Lower leg skin (tissue), 4 donors: ENCODE results near the gene CPNE6. TPM values are rescaled to one million over a fixed set of nuclear protein-coding genes. Genes with fewer than 3 reads are reported as not detected.
A peak's percentile ranks its signal among the peaks of the same experiment; 100 is the strongest.

Experiments used
- DNase-seq, 2 donors: peaks; one replicate each; pipeline ENCODE4 v3.0.0-alpha.2; 2019; ENCODE audit warnings: low spot score in 2 of 2
- H3K4me3 ChIP-seq: fragments of 200-600 bp; sonication (generic); 2 replicates; pipeline ENCODE4 v1.5.1; 2017; ENCODE audit warnings: mild to moderate bottlenecking, low read depth; ENCODE audit not compliant: poor library complexity, severe bottlenecking
- POLR2A ChIP-seq, 2 donors: fragments of 450-650 bp; IDR thresholded peaks; one replicate each; pipeline ENCODE4 v1.6.1; 2016 to 2017; ENCODE audit warnings: antibody characterized with exemption in 2 of 2, mild to moderate bottlenecking in 1 of 2, moderate library complexity in 1 of 2
- WGBS, 2 donors: methylation state at CpG; one replicate each; pipeline ENCODE4 v1.1.5; 2018; 5-methylcytosine and 5-hydroxymethylcytosine counted together
- intact Hi-C: fragments of 100-400 bp; cut with DNase I; formaldehyde crosslinking; loops from one replicate; pipeline ENCODE4 v1.15.0; 2023; ENCODE audit warnings: low total_unique reads
- total RNA-seq, 4 donors: library from RNA; depleted of rRNA; stranded (reverse); fragments of >200 nt; gene quantifications; one replicate each; pipeline ENCODE4 v1.1.0, GENCODE V29; 2016
- TF ChIP-seq, protein P1 (sequence below), 3 donors: fragments of 450-650 bp; IDR thresholded peaks; one replicate each; pipeline ENCODE4 v1.5.1; 2016; ENCODE audit warnings: antibody characterized with exemption in 3 of 3, mild to moderate bottlenecking in 3 of 3, moderate library complexity in 2 of 3

Gene CPNE6
- total RNA-seq, 4 donors from 2014 or later = 0.39 TPM; not detected in 3

DNA sequence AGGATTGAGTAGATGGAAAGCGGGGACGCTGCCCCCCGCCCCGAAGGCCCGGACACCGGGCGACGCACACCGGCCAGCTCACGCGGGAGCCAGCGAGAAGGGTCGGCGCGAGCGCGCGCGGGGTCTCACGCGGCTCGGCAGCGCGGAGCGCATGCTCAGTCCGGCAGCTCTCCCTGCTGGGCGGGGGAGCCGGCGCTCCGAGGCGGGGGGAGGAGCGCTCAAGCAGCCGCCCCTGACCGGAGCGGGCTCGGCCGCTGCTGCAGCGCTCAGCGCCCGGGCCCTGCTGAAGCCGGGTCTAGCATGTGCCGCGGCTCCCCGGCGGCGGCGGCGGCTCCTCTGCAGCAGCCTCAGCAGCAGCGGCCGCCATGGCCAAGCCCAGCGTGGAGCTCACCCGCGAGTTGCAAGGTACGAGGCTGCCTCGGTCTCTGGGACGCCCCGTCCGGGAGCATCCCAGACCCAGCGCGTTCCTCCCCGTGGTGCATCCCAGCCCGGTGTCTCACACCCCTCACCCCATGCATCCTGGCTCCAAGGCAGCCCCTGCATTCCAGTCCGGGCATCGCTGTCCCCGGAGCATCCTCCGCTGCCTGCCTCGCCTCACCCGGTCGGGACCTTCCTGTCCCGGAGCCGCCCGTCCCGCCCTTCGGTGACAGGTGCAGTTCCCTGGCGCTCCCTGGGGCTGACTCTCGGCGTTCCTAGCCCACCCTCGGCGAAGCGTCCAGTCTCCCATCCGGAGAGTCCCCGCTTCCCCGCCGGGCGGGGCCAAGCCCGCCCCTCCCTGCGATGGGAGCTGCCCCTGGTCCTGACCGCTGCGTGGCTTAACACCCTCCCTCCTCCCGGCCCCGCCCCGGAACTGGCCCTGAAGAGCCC, 19.3 kb upstream of the CPNE6 start, which contains the start of gene CARMIL3:
CARMIL3 (plus strand) TSS at position 221 of the 867 bp plus-strand sequence; CDS start at position 366, 145 bp downstream.
- no peak for TF ChIP-seq POLR2A (IDR thresholded peaks at IDR 0.05)
- TF ChIP-seq, protein P1, sequence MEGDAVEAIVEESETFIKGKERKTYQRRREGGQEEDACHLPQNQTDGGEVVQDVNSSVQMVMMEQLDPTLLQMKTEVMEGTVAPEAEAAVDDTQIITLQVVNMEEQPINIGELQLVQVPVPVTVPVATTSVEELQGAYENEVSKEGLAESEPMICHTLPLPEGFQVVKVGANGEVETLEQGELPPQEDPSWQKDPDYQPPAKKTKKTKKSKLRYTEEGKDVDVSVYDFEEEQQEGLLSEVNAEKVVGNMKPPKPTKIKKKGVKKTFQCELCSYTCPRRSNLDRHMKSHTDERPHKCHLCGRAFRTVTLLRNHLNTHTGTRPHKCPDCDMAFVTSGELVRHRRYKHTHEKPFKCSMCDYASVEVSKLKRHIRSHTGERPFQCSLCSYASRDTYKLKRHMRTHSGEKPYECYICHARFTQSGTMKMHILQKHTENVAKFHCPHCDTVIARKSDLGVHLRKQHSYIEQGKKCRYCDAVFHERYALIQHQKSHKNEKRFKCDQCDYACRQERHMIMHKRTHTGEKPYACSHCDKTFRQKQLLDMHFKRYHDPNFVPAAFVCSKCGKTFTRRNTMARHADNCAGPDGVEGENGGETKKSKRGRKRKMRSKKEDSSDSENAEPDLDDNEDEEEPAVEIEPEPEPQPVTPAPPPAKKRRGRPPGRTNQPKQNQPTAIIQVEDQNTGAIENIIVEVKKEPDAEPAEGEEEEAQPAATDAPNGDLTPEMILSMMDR (IDR thresholded peaks at IDR 0.05) = no peak
- peak in 1 of 2 donors; percentile 88 for DNase-seq
- intact Hi-C loops = no loop called here
- 0 to 1% methylated on average over 15 to 67 of the region's 92 CpGs for WGBS, 2 donors
- H3K4me3 ChIP-seq = peak within 1 kb of the TSS; percentile 24

DNA sequence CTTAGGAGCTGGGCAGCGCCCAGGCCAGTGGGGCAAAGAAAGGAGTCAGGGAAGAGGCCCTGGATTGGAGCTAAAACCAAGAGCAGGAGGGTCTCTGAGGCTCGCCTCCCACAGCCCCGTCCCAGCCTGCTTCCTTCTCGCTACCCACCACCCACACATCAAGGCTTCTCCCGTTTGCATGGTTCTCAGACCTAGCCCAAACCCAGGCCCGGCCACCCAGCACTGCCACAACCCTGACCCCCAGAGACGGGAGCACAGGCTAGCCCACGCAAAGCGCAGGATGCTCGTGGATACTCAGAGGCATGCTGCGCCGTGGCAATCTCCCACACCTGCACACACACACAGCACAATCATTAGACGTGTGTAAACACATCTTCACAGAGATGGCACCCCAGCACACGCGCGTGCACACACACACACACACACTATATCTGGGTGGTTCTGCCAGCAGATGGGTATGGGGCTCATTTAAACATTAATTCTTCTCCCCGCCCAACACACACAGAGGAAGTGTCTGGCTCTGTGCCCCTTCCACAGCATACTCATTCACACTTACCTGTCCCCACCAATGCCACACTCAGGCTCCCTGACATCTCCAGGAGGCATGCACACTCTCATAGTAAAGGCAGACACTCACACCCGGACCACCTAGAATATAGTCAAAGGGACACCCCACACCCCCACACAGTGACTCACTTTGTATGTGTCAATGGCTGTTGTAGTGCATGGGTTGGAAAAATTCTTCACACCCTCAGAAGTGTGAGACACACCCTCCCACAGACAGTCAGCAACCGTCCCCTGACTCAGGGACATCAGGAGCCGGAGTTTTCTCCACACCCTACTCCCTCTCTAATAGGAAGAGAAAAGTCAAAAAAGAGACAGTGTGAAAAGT, 18.5 kb upstream of the CPNE6 start:
- WGBS, 2 donors = 55 to 62% methylated on average over 19 to 20 of the region's 20 CpGs
- TF ChIP-seq, protein P1 (IDR thresholded peaks at IDR 0.05) = no peak
- no peak for TF ChIP-seq POLR2A (IDR thresholded peaks at IDR 0.05)
- intact Hi-C loops = no loop called here
- H3K4me3 ChIP-seq = no peak overlapping the region
- no peak for DNase-seq

DNA sequence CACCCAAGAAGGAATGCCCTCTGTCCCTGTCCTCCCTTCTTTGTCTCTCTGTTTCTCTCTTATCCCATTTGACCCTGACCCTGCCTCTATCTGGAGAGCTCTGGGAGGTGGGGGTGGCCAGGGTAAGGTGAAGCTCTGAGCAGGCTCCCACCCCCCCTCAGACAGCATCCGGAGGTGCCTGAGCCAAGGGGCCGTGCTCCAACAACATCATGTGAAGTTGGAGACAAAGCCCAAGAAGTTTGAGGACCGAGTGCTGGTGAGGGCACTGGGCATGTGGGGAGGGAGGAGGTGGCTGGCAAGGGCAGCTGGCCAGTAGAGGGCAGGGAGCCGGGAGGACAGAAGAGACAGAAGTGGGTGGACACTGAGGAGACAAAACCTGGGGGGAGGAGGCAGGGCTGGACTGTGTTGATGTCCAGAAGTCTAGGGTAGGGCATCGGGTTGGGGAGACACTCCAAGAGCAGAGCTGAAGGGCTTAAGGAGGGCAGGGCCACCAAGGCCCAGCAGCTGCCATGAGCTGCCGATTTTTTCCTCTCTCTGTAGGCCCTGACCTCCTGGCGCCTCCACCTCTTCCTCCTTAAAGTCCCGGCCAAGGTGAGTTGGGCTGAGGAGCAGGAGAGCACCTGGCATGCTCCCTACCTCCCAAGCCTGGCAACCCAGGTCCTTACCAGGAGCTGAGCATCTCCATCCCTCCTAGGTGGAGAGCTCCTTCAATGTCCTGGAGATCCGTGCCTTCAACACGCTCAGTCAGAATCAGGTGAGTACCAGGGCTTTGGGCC, 17.6 kb upstream of the CPNE6 start:
- DNase-seq = peak in 1 of 2 donors; percentile 68
- intact Hi-C loops = no loop called here

DNA sequence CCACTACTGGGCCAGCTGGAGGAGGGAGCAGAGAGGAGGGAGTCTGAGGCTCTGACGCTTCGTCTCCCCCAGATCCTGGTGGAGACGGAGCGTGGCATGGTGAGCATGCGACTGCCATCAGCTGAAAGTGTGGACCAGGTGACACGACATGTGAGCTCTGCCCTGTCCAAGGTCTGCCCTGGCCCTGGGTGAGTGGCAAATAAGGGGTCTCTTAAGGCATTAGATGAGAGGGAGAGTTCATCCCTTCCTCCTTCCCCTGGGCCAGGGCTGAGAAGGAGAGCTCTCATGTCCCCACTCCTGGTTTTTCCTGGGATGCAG, 17.1 kb upstream of the CPNE6 start:
- WGBS, 2 donors = 95 to 97% methylated on average over 6 of the region's 6 CpGs
- intact Hi-C loops = no loop called here
- DNase-seq = no peak
- no peak for TF ChIP-seq POLR2A (IDR thresholded peaks at IDR 0.05)
- TF ChIP-seq, protein P1 (IDR thresholded peaks at IDR 0.05) = no peak
- no peak overlapping the region for H3K4me3 ChIP-seq

More for the DNA sequence above, 17.6 kb upstream of the CPNE6 start:
- TF ChIP-seq POLR2A (IDR thresholded peaks at IDR 0.05) = no peak
- TF ChIP-seq, protein P1 (IDR thresholded peaks at IDR 0.05) = no peak
- WGBS, 2 donors = 83 to 88% methylated on average over 10 of the region's 10 CpGs
- no peak overlapping the region for H3K4me3 ChIP-seq

DNA sequence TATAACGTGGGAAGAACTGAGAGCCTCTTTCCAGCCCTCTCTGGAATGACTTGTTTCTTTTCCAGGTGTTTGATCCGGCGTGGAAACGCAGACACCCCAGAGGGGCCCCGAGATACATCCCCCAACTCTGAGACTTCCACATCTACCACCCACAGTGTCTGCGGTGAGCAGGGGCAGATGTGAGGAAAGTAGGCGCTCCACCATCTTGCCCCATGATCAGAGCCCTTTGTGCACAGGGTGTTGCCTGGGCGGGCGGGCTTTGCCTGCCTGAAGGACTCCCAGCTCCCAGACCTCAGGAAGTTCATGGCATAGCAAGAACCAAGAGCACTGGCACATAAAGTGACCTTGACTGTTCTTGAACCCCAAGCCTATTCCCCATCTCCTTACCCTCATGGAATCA, 16.7 kb upstream of the CPNE6 start:
- TF ChIP-seq, protein P1 (IDR thresholded peaks at IDR 0.05) = no peak
- no peak for TF ChIP-seq POLR2A (IDR thresholded peaks at IDR 0.05)
- intact Hi-C loops = loop anchor here (5.0 kb wide), 1 partner anchor 53 kb away; no protein-coding TSS in a partner anchor
- 94% methylated on average over 9 of the region's 9 CpGs for WGBS, 2 donors
- DNase-seq = no peak
- H3K4me3 ChIP-seq = no peak overlapping the region
